Epidermal melanocyte (primary cell): ENCODE results near the gene LACTB.

ENCODE experiments used
- DNase-seq: peaks from one replicate; pipeline ENCODE4 v3.0.0; 2011; ENCODE audit warnings: low spot score; ENCODE audit not compliant: insufficient read length

The LACTB gene

GRCh38 chr15:63121382-63122001 is at the start of gene LACTB:
Gene LACTB, plus strand, starts transcription at chr15:63121861. Its CDS starts 11 bp downstream, at chr15:63121872.
- DNase-seq, result peak; percentile 72

GRCh38 chr15:63072023-63072650 is 49.5 kb upstream of the LACTB start:
- DNase-seq, result no peak

GRCh38 chr15:63072809-63073277 is 48.8 kb upstream of the LACTB start:
- no peak for DNase-seq

- no peak for DNase-seq
These were observed 48.0 kb upstream of the LACTB start for GRCh38 chr15:63073497-63074172.

- no peak for DNase-seq
These were observed 46.4 kb upstream of the LACTB start for GRCh38 chr15:63075015-63075983.

GRCh38 chr15:63075984-63076713 is 45.5 kb upstream of the LACTB start:
- DNase-seq, result no peak

- DNase-seq, result no peak
These were observed 45.0 kb upstream of the LACTB start for GRCh38 chr15:63076714-63077046.

GRCh38 chr15:63077952-63078351 is 43.7 kb upstream of the LACTB start:
- DNase-seq, result no peak

- DNase-seq, result no peak
These were observed 41.6 kb upstream of the LACTB start for GRCh38 chr15:63079947-63080626.

- no peak for DNase-seq
These were observed 40.9 kb upstream of the LACTB start for GRCh38 chr15:63080634-63081250.

GRCh38 chr15:63082366-63082765 is 39.3 kb upstream of the LACTB start:
- no peak for DNase-seq

- DNase-seq, result no peak
These were observed 38.6 kb upstream of the LACTB start for GRCh38 chr15:63083044-63083443.

GRCh38 chr15:63083541-63083940 is 38.1 kb upstream of the LACTB start:
- no peak for DNase-seq

GRCh38 chr15:63084806-63085205 is 36.9 kb upstream of the LACTB start:
- no peak for DNase-seq

GRCh38 chr15:63085289-63085688 is 36.4 kb upstream of the LACTB start:
- no peak for DNase-seq

GRCh38 chr15:63086271-63086670 is 35.4 kb upstream of the LACTB start:
- DNase-seq, result no peak

- no peak for DNase-seq
These were observed 34.7 kb upstream of the LACTB start for GRCh38 chr15:63086947-63087346.

- DNase-seq, result no peak
These were observed 33.0 kb upstream of the LACTB start for GRCh38 chr15:63088533-63089245.
